GM11168 (cell line): Measurements from ENCODE around the gene LRG1.

Experiments used
- in situ Hi-C: fragments of 300-500 bp; cut with MboI; formaldehyde crosslinking; loops from one replicate; pipeline ENCODE4 v1.12.0; 2022; ENCODE audit warnings: low sequenced_read_pairs; ENCODE audit not compliant: unreplicated experiment

The LRG1 gene

DNA sequence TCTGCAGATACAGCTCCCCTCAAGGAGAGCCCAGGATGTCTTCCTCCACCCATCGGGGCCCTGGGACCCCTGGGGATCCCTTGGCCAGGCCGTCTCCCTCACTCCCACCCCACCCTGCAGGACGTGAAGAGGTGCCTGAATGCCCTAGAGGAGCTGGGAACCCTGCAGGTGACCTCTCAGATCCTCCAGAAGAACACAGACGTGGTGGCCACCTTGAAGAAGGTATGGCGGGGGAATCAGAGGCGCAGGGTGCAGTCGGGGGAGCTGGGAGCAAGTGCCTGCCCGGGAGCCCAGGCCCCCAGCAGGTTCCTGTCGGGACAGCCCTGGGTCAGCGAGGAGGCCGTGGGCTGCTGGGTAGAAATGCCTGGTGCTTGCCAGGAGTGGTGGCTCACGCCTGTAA is 41.1 kb downstream of the LRG1 start:
- in situ Hi-C loops = no loop called here

DNA sequence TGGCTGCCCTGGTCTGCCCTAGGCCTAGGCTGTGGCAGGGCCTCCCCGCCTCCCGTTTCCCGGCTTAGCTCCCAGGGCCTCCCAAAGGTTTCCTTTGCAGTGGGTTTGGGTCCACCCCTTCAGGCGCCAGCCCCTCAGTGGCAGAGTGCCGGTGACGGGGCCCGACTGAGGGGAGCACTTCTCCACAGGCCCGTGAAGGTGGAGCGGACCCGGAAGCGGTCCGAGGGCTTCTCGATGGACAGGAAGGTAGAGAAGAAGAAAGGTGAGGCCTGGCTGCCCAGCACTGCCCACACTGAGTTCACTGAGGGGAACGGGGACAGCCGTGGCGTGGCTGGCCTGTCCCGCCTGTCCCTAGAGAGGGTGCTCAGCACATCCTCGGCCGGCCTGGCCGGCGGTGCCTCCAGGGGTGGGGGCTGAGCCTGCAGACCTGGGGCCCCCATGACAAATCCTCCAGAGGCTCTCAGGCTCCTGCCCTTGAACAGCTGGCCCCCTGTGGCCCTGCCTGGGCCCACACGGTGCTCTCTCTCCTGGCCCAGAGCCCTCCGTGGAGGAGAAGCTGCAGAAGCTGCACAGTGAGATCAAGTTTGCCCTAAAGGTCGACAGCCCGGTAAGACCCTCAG is 42.0 kb downstream of the LRG1 start:
- in situ Hi-C loops = no loop called here

DNA sequence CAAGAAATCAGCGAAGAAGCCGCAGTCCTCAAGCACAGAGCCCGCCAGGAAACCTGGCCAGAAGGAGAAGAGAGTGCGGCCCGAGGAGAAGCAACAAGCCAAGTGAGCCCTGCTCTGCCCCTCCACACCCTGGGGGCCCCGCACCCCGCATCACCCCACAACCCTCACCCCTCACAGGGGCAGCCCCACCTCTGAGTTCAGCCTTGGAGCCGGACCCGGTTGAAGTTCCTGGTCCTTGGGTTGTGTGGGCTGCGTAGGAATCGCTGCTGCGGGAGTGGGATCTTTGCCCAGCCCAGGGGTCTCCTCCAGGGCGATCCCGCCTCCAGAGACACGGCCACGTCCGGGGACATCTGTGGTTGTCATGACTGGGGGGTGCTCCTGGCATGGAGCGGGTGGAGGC is 43.5 kb downstream of the LRG1 start:
- in situ Hi-C loops = no loop called here

DNA sequence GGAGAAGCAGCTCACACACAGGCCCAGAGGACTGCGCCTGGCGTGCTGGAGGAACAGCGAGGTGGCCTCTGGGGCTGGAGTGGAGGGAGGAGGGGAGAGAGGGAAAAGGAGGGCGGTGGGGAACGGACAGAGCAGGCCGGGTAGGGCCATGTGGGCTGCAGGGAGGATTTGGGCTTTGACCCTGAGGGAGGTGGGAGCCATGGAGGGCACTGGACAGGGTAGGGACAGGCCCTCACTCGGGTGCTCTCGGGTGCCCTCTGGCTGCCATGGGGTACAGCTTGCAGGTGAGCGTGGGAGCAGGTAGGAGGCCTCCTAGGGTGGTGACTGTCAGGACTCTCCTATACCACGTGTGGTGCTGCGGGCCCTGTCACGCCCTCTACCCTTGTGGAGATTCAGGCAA is 44.4 kb downstream of the LRG1 start:
- in situ Hi-C loops = no loop called here

DNA sequence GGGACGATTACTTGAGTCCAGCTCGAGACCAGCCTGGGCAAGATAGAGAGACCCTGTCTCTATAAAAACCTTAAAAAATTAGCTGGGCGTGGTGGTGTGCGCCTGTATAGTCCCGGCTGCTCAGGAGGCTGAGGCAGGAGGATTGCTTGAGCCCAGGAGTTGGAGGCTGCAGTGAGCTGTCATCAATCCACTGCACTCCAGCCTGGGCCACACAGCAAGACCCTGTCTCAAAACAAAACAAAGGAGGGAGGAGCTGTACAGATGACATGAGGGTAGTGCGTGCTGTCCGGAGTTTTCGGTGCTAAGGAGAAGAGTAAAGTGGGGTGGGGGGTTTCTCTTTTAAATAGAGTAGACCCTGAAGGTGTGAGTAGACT is 45.2 kb downstream of the LRG1 start:
- in situ Hi-C loops = no loop called here

DNA sequence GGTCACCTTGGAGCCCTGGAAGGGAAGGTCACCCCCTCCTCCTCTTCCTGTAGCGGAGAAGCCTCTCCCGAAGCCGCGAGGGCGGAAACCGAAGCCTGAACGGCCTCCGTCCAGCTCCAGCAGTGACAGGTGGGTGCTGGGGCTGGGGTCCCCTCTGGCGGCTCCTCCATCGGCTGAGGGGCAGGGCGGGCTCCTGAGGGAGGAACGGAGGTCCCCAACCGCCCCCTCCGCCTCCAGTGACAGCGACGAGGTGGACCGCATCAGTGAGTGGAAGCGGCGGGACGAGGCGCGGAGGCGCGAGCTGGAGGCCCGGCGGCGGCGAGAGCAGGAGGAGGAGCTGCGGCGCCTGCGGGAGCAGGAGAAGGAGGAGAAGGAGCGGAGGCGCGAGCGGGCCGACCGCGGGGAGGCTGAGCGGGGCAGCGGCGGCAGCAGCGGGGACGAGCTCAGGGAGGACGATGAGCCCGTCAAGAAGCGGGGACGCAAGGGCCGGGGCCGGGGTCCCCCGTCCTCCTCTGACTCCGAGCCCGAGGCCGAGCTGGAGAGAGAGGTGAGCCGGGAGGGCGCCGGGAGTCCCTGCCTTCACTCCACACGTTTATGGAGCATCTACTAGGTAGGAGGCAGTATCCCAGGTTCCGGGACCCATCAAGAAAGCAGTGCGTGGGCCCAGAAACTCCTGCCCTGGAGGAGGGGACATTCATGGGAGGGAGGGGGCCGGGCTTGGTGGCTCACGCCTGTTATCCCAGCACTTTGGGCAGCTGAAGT is 45.7 kb downstream of the LRG1 start:
- in situ Hi-C loops = no loop called here

DNA sequence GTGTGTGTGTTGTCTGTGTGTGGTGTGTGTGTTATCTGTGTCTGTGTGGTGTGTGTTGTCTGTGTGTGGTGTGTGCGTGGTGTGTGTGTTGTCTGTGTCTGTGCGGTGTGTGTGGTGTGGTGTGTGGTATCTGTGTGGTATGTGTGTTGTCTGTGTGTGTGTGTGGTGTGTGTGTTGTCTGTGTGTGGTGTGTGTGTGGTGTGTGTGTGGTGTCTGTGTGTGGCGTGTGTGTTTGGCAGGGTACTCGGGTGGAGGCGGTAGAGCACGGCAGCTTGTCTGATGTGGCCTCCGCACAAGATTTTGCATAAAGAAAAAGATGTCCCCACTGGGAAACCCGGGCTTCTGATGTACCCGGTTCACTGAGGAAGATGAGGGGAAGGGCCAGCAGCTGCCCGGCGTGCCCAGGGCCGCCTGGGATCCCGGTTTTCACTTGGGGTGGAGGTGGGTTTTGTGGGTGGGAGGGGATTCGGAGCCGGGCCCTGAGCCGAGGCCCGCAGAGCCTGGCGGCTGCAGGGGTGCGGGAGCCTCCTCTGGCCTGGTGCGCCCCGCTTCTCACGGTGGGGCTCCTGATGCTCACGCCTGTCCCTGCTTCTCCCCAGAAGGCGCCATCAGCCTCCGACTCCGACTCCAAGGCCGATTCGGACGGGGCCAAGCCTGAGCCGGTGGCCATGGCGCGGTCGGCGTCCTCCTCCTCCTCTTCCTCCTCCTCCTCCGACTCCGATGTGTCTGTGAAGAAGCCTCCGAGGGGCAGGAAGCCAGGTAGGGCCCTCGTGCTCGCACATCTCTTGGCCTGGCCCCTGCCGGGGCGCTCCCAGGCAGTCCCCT is 46.5 kb downstream of the LRG1 start:
- in situ Hi-C loops = no loop called here

DNA sequence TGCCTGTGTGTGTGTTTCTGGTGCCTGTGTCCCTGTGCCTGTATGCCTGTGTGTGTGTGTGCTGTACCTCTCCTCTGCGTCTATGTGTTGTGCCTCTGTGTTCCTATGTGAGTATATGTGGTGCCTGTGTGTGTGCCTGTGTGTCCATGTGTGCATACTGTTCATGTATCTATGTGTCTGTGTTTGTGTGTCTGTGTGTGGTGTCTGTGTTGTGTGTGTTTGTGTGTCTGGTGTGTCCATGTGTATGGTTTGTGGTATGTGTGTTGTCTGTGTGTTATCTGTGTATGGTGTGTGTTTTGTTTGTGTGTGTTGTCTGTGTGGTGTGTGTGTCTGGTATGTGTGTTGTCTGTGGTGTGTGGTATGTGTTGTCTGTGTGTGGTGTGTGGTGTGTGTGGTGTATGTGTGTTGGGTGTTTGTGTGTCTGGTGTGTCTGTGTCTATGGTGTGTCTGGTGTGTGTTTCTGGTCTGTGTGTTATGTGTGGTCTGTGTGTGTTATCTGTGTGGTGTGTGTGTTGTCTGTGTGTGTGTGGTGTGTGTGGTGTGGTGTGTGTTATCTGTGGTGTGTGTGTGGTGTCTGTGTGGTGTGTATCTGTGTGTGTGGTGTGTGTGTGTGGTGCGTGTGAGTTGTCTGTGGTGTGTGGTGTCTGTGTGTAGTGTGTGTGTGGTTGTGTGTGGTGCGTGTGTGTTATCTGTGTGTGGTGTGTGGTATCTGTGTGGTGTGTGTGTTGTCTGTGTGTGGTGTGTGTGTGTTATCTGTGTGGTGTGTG is 47.3 kb downstream of the LRG1 start:
- in situ Hi-C loops = no loop called here

DNA sequence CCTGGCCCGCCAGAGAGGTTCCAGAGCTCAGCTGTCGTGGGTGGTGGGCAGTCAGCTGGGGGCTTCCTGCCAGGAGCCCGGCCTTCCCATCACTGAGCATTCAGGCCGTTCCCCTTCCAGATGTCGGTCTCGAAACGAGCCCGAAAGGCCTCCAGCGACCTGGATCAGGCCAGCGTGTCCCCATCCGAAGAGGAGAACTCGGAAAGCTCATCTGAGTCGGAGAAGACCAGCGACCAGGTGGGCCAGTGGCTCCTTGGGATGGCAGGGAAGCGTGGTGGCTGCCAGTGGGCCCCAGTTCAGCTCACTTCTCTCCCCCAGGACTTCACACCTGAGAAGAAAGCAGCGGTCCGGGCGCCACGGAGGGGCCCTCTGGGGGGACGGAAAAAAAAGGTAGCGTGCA is 48.4 kb downstream of the LRG1 start:
- in situ Hi-C loops = no loop called here

DNA sequence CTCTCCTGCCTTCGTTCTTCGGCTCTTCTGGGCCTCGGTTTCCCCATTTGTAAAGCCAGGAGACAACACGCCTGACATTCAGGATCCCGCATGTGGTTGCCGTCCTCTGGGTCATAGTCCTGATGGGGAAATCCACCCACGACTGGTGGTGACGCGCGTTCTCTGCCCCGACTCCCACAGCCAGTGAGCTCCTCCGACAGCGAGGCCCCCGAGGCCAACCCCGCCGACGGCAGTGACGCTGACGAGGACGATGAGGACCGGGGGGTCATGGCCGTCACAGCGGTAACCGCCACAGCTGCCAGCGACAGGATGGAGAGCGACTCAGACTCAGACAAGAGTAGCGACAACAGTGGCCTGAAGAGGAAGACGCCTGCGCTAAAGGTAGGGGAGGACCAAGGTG is 51.3 kb downstream of the LRG1 start:
- in situ Hi-C loops = no loop called here

DNA sequence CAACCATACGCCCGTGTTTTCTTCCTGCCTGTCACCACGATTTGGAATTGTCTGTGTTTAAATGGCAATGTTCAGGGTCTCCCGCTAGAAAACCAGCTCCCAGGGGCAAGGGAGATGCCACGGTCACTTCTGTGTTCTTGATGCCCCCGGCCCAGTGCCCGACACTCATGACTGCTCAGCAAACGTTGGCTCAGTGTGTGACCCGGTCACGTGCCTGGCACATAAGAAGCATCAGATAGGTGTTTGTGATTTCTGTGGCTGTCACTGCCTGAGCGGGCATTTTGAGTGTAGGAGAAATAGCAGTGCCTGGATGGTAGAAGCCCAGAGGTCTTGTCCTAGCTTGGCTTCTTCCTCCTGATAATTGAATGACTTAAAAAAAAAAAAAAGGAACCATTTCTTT is 52.3 kb downstream of the LRG1 start:
- in situ Hi-C loops = no loop called here
